ENCODE measurements around the gene EPHA8.

- TF ChIP-seq CTCF (IDR thresholded peaks at IDR 0.05) (no peak), NR1H2 (CRISPR knock-in tag; IDR thresholded peaks at IDR 0.05) (no peak), SP1 (CRISPR knock-in tag; conservative IDR thresholded peaks at IDR 0.05) (no peak), TP53 (CRISPR knock-in tag; IDR thresholded peaks at IDR 0.05) (no peak), ZNF219 (CRISPR knock-in tag; IDR thresholded peaks at IDR 0.05; ENCODE audit: borderline replicate concordance) (no peak)
Measured at GRCh38 chr1:22597996-22598395, 34.7 kb downstream of the EPHA8 start.
